GM18507 (cell line): ENCODE results near the gene HAAO.

ENCODE experiments used
- DNase-seq: peaks from one replicate; pipeline ENCODE4 v3.0.0; 2011; ENCODE audit warnings: low read depth; ENCODE audit not compliant: insufficient read length; ENCODE audit errors: extremely low spot score
- FAIRE-seq: peaks from 2 replicates; lab custom pipeline; 2011; peaks lifted over from hg19 to GRCh38; lab: Jason Lieb, UNC

The HAAO gene

GRCh38 chr2:42771546-42772153 lies 20.7 kb downstream of the HAAO start:
- no peak for DNase-seq
- no peak for FAIRE-seq

GRCh38 chr2:42770288-42771131 lies 21.9 kb downstream of the HAAO start:
- peak; percentile 52 for FAIRE-seq
- no peak for DNase-seq

- FAIRE-seq (no peak), DNase-seq (no peak)
Observed at GRCh38 chr2:42769583-42770287, 22.6 kb downstream of the HAAO start.

GRCh38 chr2:42768706-42769256 lies 23.6 kb downstream of the HAAO start:
- DNase-seq (no peak), FAIRE-seq (no peak)

- DNase-seq, result no peak
- FAIRE-seq, result no peak
Observed at GRCh38 chr2:42767899-42768705, 24.3 kb downstream of the HAAO start.

GRCh38 chr2:42767080-42767898 lies 25.1 kb downstream of the HAAO start:
- FAIRE-seq (no peak), DNase-seq (no peak)

DNA sequence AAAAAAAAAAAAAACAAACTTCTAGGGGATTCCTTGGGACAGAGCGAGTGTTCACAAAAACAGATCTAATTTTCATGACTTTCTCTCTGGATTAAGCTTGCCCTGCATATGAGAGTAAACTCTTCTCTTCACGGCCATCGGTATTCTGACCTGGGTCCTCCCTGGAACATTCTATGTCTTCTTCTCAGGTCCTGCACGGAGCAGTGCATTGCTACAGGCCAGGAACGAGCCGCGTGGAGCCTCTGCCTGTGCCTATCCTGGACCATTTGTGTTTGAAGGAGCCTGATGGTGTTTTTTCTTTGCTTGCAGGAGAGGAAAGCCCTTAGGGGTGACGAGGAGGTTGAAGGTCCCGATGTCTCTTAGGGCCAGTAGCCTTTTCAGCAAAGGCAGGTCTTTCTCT lies 26.7 kb downstream of the HAAO start:
- DNase-seq, result no peak
- FAIRE-seq, result no peak

- FAIRE-seq (no peak), DNase-seq (no peak)
Observed at GRCh38 chr2:42764901-42765300, 27.5 kb downstream of the HAAO start.

DNA sequence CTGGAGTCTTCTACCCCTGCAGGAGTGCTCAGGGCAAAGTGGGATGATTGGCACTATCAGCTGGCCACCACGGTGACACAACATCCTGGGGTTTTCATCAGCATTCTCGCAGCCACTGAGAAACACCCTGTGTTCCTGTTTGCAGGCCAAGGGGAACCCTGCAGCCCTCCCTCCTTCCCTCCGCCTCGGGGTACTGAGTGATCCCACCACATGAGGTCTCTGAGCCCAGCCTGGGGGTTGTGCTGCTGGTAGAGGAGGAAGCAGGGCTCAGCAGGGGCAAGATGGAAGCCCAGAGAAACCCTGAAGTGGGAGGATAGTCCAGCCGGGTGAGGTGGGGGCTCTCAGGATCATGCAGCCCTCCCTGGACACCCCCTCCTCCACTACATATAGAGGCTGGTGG lies 28.3 kb downstream of the HAAO start, which contains the start of gene OXER1:
TSS of gene OXER1 (minus strand) at position 40 of the 400 bp plus-strand sequence. CDS start 73 bp downstream, outside the sequence.
- DNase-seq (no peak), FAIRE-seq (no peak)

- DNase-seq (no peak), FAIRE-seq (no peak)
Observed at GRCh38 chr2:42762823-42763804, 29.3 kb downstream of the HAAO start.

GRCh38 chr2:42762155-42762554 lies 30.2 kb downstream of the HAAO start:
- DNase-seq, result no peak
- FAIRE-seq, result no peak

DNA sequence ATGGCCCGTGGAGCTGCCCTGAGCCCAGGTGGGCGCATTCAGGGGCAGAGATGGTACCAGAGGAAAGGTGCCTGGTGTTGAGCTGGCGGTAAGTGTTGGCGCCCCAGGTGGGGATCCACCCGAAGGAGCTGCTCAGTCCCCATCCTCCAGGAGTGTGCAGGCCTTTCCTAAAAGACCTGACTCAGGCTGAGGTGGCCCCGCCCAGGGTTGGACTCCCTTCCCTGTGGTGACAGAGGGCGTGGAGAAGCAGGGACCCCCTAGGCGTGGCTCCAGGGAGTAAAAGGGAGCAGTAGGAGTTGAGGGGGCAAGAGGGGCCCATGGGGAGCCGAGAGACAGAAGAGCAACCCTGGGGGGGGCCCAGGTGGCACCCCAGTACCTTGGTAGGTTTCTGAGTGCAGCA lies 30.8 kb downstream of the HAAO start:
- DNase-seq, result no peak
- no peak for FAIRE-seq

DNA sequence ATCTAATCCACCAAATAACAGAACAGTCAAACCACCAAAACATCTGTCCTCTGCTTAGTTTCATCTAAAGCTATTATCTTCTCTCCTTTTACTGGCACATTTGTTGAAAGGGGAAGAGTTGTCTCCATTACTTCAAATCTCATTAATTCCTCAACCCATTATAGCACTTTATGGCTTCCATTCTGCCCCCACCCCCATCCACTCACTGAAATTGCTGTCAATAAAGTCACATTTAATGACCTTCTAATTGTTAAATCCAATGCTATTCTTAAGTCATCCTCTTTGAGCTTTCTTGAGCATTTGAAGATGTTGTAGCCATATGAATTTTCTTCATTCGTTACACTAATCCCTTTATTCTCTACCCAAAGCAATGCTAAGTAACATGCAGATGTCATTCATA lies 33.6 kb downstream of the HAAO start:
- DNase-seq, result no peak
- FAIRE-seq, result no peak

GRCh38 chr2:42757981-42758740 lies 34.2 kb downstream of the HAAO start:
- FAIRE-seq, result no peak

GRCh38 chr2:42756966-42757513 lies 35.3 kb downstream of the HAAO start:
- FAIRE-seq, result no peak
- no peak for DNase-seq

More at GRCh38 chr2:42757981-42758740, 34.2 kb downstream of the HAAO start:
- DNase-seq, result no peak

DNA sequence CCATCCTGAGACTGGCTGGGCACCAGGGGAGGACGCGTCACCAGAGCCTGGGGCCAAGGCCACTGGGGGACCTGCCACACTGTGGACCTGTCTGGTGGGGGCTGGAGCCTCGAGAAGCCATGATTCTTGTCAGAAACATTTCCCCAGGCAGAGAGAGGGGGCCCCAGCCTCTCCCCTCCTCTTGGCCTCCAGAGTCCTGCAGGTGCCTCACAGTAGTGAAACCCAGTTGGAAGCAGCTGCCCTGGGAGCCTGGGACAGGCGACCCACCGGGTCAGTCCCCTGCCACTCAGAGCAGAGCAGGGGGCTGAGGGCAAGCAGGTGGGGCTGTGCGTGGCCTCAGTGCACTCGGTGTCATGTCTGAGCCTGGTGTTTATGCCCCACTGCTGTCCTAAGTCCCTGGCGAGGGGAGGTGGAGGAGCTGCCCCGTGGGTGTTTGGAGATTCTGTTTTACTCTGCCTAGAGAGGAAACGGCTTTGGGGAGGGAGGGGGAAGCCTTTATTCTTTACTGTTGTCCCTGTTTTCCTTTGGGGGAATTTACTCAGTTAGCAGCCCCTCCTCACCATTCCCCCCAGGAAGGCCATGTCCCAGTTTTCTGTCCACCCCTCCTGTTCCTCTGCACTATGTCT lies 36.1 kb downstream of the HAAO start:
- FAIRE-seq, result no peak

More for the DNA sequence above, 36.1 kb downstream of the HAAO start:
- no peak for DNase-seq
